ENCODE measurements around the gene RIPPLY3. TPM values are rescaled to one million over a fixed set of nuclear protein-coding genes. Genes with fewer than 3 reads are reported as not detected.
"Not testable (repeated sequence)": the region's sequence is repeated elsewhere in the genome, so short reads cannot be mapped to it uniquely, and the experiment has no call there.

The RIPPLY3 gene
- total and polyA plus RNA-seq, 2 of the 13 experiments (the other 11 are each of a cell fraction or from before 2014, with no cell fraction given): 0.09 to 2.9 TPM

GRCh38 chr21:36989199-36989698, 17.3 kb upstream of the RIPPLY3 start:
- intact Hi-C loops (cut with micrococcal nuclease; ENCODE audit: unreplicated experiment): loop anchor here (5.0 kb wide), 1 partner anchor 83 kb away; the partner anchor contains the start of genes PIGP and TTC3
- BruUV-seq (replicated peaks); H2AFZ ChIP-seq (ENCODE audit: low read length): not testable (repeated sequence)

More at GRCh38 chr21:36989199-36989698, 17.3 kb upstream of the RIPPLY3 start:
- H3K79me2 ChIP-seq (ENCODE audit: insufficient read depth, low read length); FAIRE-seq; H3K27me3 ChIP-seq (ENCODE audit: control insufficient read depth in 1 of 2, insufficient read depth in 2 of 2, low read length in 2 of 2); H3K9me3 ChIP-seq (ENCODE audit: low read length); ATAC-seq; DNase-seq (ENCODE audit: low spot score); H3K36me3 ChIP-seq (replicated peaks in 1 of 2; ENCODE audit: control insufficient read depth in 1 of 2, insufficient read depth in 2 of 2, low read length in 2 of 2); in situ Hi-C loops (cut with HindIII; ENCODE audit: extremely low pct_ligation_motif_present, low pct_unique_long_range_greater_than_20kb); H4K20me1 ChIP-seq (ENCODE audit: insufficient read depth, low read length): not testable (repeated sequence)
- Histone ChIP-seq H3K27ac (ENCODE audit: extremely low read length, insufficient read depth, low read length) (peak overlapping the region; percentile 92), H3K4me3 (replicated peaks in 1 of 3; ENCODE audit: insufficient read depth in 1 of 3, low read depth in 2 of 3, low read length in 3 of 3) (peak overlapping the region; percentile 63 to 69 (median 67); a peak in 4 of 6 replicates), H3K4me2 (ENCODE audit: low read depth, low read length) (peak overlapping the region; percentile 76), H3K4me1 (ENCODE audit: insufficient read depth, low read length) (peaks cover 60% of the 10 kb centered on the region), H3K9ac (ENCODE audit: insufficient read depth, low read depth, low read length) (peak overlapping the region; percentile 81)
- 73% methylated on average over 22 of the region's 22 CpGs for WGBS (ENCODE audit: low lambda C conversion rate)
- CTCF ChIA-PET (ENCODE audit: low intra/inter-chr PET ratio, low total read pairs): interaction anchor here (3.0 kb wide), 1 partner anchor 12 kb away, joined by 44 read pairs; no protein-coding TSS in a partner anchor
- POLR2A ChIA-PET: interaction anchor here (0.9 to 2.7 kb wide), 9 partner anchors 10 to 604 kb away, joined by 3 to 25 read pairs (median 11); partner anchors contain the start of genes CHAF1B and HLCS
- TF ChIP-seq YEATS2 (CRISPR knock-in tag; IDR thresholded peaks at IDR 0.05; ENCODE audit: borderline replicate concordance) (0 out of 2 replicates have a peak, but pooled peaks have one; percentile 1), PRPF4 (IDR thresholded peaks at IDR 0.05; ENCODE audit: low read depth, low read length, poor library complexity, severe bottlenecking) (peak; percentile 75), SNAPC4 (CRISPR knock-in tag; IDR thresholded peaks at IDR 0.05) (peak; percentile 69; the same call in 1 of the 2 replicates), ZNF333 (CRISPR knock-in tag; IDR thresholded peaks at IDR 0.05; ENCODE audit: borderline replicate concordance) (0 out of 2 replicates have a peak, but pooled peaks have one; percentile 15), ZNF296 (CRISPR knock-in tag; conservative IDR thresholded peaks at IDR 0.05) (0 out of 2 replicates have a peak, but pooled peaks have one; percentile 19), ZNF33B (CRISPR knock-in tag; IDR thresholded peaks at IDR 0.05) (0 out of 2 replicates have a peak, but pooled peaks have one; percentile 4), KDM1A (CRISPR knock-in tag; IDR thresholded peaks at IDR 0.05) (0 out of 2 replicates have a peak, but pooled peaks have one; percentile 31), THAP8 (CRISPR knock-in tag; IDR thresholded peaks at IDR 0.05; ENCODE audit: borderline replicate concordance) (0 out of 2 replicates have a peak, but pooled peaks have one; percentile 49), ZNF280D (CRISPR knock-in tag; IDR thresholded peaks at IDR 0.05) (0 out of 2 replicates have a peak, but pooled peaks have one; percentile 57), PLSCR1 (CRISPR knock-in tag; IDR thresholded peaks at IDR 0.05; ENCODE audit: borderline replicate concordance) (0 out of 2 replicates have a peak, but pooled peaks have one; percentile 7)

Data from HepG2 (cell line).